Ascending aorta (tissue), 2 donors: ENCODE data around the gene NR4A1. TPM values are rescaled to one million over a fixed set of nuclear protein-coding genes. Genes with fewer than 3 reads are reported as not detected.

Source experiments
- DNase-seq, 2 donors: peaks; one replicate each; pipeline ENCODE4 v3.0.0-alpha.2; 2019; ENCODE audit warnings: low spot score in 2 of 2
- H3K27ac ChIP-seq, 2 donors: fragments of 200-600 bp; sonication (generic); one replicate each; pipeline ENCODE4 v1.5.1; 2016 to 2017; ENCODE audit warnings: mild to moderate bottlenecking in 1 of 2
- H3K27me3 ChIP-seq: fragments of 200-600 bp; sonication (generic); one replicate; pipeline ENCODE4 v1.5.1; 2017
- H3K36me3 ChIP-seq, 2 donors: fragments of 200-600 bp; sonication (generic); one replicate each; pipeline ENCODE4 v1.5.1; 2016
- H3K4me1 ChIP-seq, 2 donors: fragments of 200-600 bp; sonication (generic); one replicate each; pipeline ENCODE4 v1.5.1; 2016 to 2017; ENCODE audit warnings: mild to moderate bottlenecking in 1 of 2
- H3K4me3 ChIP-seq, 2 donors: fragments of 200-600 bp; sonication (generic); one replicate each; pipeline ENCODE4 v1.5.1; 2016 to 2017; ENCODE audit warnings: mild to moderate bottlenecking in 1 of 2
- H3K9me3 ChIP-seq, 2 donors: fragments of 200-600 bp; sonication (generic); one replicate each; pipeline ENCODE4 v1.5.1; 2016
- CTCF ChIP-seq, 3 experiments: fragments of 200-600 bp in 2 of 3; fragments of 450-650 bp in 1 of 3; sonication (generic) in 2 of 3; IDR thresholded peaks; one replicate each; pipeline ENCODE4 v1.5.1; 2016 to 2019; ENCODE audit warnings: antibody characterized with exemption in 3 of 3, mild to moderate bottlenecking in 1 of 3, moderate library complexity in 1 of 3
- intact Hi-C: fragments of 100-400 bp; cut with DNase I; formaldehyde crosslinking; loops from one replicate; pipeline ENCODE4 v1.15.1; 2023
- total RNA-seq: library from RNA; depleted of rRNA; stranded (reverse); fragments of >200 nt; gene quantifications from one replicate; pipeline ENCODE4 v1.1.0, GENCODE V29; 2016

NR4A1 gene
- total RNA-seq, 1 donor from 2014 or later = 722 TPM

GRCh38 chr12:52087961-52088820 is 36.9 kb downstream of the NR4A1 start:
- Histone ChIP-seq H3K4me3 (no peak overlapping the region), H3K27ac (no peak overlapping the region), H3K27me3 (no peaks in the 10 kb centered on the region), H3K9me3 (no peaks in the 10 kb centered on the region), H3K36me3 (no peaks in the 10 kb centered on the region), H3K4me1 (peaks cover 0 to 1% of the 10 kb centered on the region in 2 donors)
- TF ChIP-seq CTCF (IDR thresholded peaks at IDR 0.05) = no peak
- intact Hi-C loops = no loop called here
- DNase-seq = peak in 1 of 2 donors; percentile 56

- Histone ChIP-seq H3K36me3 (no peaks in the 10 kb centered on the region), H3K4me1 (no peaks in the 10 kb centered on the region), H3K4me3 (no peak overlapping the region), H3K27me3 (no peaks in the 10 kb centered on the region), H3K27ac (no peak overlapping the region), H3K9me3 (no peaks in the 10 kb centered on the region)
- intact Hi-C loops = no loop called here
- DNase-seq = no peak
- no peak for TF ChIP-seq CTCF (IDR thresholded peaks at IDR 0.05)
These were observed 38.2 kb downstream of the NR4A1 start for GRCh38 chr12:52089491-52089890.

- no peak for DNase-seq
- intact Hi-C loops = no loop called here
- Histone ChIP-seq H3K27ac (no peak overlapping the region), H3K4me1 (no peaks in the 10 kb centered on the region), H3K27me3 (no peaks in the 10 kb centered on the region), H3K4me3 (no peak overlapping the region), H3K9me3 (no peaks in the 10 kb centered on the region), H3K36me3 (no peaks in the 10 kb centered on the region)
- no peak for TF ChIP-seq CTCF (IDR thresholded peaks at IDR 0.05)
These were observed 39.0 kb downstream of the NR4A1 start for GRCh38 chr12:52090291-52090690.

GRCh38 chr12:52091061-52091460 is 39.8 kb downstream of the NR4A1 start:
- Histone ChIP-seq H3K9me3 (no peaks in the 10 kb centered on the region), H3K4me3 (no peak overlapping the region), H3K27ac (no peak overlapping the region), H3K36me3 (no peaks in the 10 kb centered on the region), H3K27me3 (no peaks in the 10 kb centered on the region), H3K4me1 (no peaks in the 10 kb centered on the region)
- no peak for TF ChIP-seq CTCF (IDR thresholded peaks at IDR 0.05)
- intact Hi-C loops = no loop called here
- no peak for DNase-seq

- Histone ChIP-seq H3K27me3 (no peaks in the 10 kb centered on the region), H3K9me3 (no peaks in the 10 kb centered on the region), H3K4me1 (no peaks in the 10 kb centered on the region), H3K36me3 (no peaks in the 10 kb centered on the region), H3K27ac (no peak overlapping the region), H3K4me3 (no peak overlapping the region)
- DNase-seq = no peak
- intact Hi-C loops = no loop called here
- TF ChIP-seq CTCF (IDR thresholded peaks at IDR 0.05) = no peak
These were observed 40.6 kb downstream of the NR4A1 start for GRCh38 chr12:52091869-52092268.
